CD1c-positive myeloid dendritic cell (primary cell): ENCODE measurements around the gene FGF5.
A peak's percentile ranks its signal among the peaks of the same experiment; 100 is the strongest.
"Not testable (repeated sequence)": the region's sequence is repeated elsewhere in the genome, so short reads cannot be mapped to it uniquely, and the experiment has no call there.

Experiments
- DNase-seq: peaks from one replicate; pipeline ENCODE4 v3.0.0-alpha.2; 2016; ENCODE audit errors: extremely low spot score

FGF5 gene

GRCh38 chr4:80254114-80254513, 12.3 kb upstream of the FGF5 start:
- no peak for DNase-seq

DNA sequence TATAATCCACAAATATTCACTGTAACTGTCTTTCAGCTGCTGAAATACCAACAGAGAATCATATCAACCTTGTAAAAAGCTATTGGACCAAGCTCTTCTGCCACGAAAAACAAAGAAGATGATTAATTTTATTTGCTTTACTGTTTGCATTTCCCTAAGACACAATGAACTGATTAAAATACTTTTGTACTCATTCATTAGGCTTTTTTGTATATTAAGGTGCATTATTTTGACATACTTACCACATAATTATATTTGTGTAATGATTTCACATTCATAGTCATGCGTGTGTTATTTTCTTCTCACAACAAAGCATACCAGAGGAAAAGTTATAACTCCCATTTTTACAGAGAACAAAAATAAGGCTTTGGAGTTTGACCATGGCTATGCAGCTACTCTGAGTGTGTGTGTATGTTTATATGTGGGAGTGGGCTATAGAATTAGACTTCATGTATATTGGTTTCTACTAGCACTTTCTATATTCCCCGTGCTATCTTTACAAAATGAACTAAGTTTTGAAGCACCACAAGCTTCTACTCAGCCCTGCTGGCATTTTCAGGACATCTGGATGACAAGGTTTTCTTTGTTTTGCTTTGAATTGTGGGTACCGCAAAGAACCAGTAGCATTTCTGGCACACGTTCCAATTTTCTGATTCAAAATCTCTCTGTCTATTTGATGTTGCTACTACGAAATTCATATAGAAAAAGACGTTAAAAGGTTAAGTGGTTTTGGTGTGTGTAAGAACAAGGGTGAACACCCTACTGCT, 11.0 kb upstream of the FGF5 start:
- no peak for DNase-seq

DNA sequence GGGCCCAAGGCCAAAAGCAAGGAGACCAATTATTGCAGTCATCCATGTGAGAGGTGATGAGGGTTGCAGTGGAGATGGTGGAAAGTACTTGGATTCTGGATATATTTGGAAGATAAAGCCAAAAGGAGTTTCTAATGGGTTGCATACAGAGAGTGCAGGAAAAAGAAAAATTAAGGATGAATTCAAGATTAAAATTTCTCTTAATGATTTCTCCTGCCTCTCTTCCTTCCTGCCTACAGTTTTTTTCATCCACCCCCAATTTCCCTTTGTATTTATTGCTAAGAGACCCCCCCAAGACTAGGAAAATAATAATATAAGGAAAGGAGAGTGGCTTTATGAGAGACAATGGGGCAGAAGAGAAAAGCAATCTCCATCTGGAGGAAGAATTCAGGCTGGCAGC, 8.6 kb upstream of the FGF5 start:
- no peak for DNase-seq

GRCh38 chr4:80259012-80259411, 7.5 kb upstream of the FGF5 start:
- no peak for DNase-seq

DNA sequence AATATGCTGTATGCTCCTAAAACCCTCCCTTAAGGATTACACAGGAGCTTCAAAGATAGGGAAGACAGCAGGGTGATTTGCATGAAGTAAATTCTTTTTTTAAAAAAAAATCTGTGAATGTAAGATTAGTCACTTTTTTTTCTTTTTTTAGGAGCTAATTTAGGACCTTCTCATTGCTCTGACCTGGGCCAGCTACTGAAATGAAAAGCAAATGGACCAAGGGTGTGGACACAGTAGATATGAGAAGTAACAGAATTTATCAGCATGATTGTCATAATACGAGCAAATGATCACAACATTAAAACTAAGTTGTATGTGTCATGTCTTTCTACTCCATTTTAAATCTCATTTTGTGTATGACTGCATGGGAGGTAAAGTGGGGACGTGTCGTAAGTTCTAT, 6.6 kb upstream of the FGF5 start:
- no peak for DNase-seq

DNA sequence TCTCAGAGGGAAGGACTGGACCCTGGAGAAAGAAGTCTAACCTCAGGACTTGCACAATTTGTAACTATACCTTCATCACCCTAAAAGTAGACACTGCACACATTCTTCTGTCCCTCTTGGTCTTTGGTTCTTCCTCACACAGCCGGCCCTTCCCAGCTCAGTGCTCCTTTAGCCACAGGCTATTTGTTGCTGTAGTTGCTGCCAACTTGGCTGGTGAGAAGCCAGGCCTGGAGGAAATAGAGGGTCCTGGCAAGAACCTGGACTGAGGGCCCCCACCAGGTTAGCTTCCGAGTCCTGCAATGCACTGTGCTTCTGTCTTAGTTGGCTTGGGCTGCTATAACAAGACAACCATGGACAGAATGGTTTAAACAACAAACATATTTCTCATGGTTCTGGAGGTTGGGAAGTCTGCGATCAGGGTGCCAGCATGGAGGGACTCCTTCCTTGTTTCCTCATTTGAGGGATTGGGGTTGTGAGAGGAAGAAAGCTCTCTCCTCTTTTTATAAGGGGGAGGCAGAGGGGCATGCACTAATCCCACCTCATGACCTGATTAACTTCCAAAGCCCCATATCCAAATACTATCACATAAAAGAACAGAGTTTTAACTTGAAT, 4.4 kb upstream of the FGF5 start:
- DNase-seq: no peak

- DNase-seq: no peak
Measured at GRCh38 chr4:80263541-80264351, 2.7 kb upstream of the FGF5 start.

- DNase-seq: no peak
Measured at GRCh38 chr4:80264352-80264647, 2.2 kb upstream of the FGF5 start.

DNA sequence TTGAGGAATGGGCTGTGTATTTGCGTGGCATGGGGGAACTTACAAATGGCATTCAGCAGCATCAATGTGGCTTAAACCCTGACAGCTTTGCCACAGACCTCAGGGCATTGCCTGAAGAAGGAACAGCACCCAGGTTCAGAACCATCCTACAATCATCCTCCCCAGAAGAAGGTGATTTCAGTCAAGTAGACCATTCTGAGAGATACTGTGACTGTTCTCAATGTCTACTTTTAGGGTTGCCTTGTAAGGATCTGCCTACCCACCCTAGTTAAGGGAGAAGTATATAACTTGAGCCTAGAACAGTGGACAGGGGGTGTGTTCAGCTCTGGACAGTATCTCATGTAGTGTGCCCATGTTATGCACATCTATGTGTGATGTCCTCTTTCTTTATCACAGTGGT, 1.6 kb upstream of the FGF5 start:
- DNase-seq: no peak

DNA sequence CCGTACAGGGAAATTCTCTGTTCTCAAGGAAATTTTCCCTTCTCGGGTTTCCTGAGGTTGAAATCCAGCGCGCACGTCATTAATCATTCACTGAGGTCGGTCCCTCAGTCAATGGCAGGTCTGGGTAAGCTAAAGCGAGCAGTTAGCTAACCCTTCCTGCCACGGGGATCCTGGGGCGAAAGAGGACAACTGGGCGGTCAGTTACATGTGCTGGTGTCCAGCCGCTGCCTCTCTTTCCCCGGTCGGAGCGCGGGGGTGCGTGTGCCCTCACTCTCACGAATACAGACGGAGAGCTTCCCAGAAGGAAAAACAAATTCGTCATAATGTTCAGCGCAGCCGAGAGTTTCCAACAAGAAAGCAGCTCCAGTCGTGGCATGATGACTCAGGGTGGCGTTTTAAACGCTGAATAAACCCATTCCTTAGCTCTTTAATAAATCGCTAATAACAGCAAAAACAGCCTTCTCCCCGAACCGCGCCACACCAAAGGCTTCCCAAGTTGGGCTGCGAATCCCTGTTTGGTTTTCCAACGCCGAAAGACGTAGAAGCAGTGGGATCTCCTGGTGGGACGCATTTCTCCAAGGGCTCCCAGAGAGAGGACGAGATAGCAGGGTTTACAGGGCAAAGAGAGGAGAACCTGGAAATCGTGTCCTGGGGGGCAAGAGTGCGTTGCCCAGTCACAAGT, 752 bp upstream of the FGF5 start:
- no peak for DNase-seq

DNA sequence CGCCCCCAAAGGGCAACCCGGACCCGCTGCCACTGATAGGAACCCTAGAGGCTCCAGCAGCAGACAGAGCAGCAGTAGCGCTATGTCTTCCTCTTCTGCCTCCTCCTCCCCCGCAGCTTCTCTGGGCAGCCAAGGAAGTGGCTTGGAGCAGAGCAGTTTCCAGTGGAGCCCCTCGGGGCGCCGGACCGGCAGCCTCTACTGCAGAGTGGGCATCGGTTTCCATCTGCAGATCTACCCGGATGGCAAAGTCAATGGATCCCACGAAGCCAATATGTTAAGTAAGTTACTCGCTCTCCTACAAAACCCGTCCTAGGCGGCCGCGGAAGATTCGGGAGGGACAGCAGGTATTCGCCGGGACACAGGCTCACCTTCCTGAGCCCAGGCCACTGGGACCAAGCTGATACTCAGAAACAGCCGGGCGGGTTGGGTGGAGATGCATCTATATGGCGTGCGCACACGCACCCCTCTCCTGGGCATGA, 477 bp downstream of the FGF5 start:
- DNase-seq: peak; percentile 34

- DNase-seq: no peak
Measured at GRCh38 chr4:80268081-80268823, 1.8 kb downstream of the FGF5 start.

DNA sequence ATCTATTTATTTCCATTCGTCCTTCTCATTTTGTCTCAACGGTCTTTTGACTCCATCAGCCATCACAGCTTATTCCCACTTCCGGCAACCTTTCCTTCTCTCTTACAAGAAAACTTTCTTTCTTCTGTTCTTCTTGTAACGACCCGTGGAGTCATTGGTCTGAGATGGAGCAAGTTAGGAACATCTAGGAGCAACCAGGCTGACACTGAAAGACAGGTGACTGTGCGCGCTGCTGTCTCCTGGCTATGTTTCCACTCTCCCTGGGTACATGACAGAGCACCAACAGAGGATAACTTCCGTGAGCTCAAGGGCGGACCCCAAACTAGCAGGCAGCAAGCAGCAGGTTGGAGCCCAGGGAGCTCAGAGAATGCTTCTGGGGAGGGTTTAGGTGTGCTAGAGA, 2.5 kb downstream of the FGF5 start:
- no peak for DNase-seq

DNA sequence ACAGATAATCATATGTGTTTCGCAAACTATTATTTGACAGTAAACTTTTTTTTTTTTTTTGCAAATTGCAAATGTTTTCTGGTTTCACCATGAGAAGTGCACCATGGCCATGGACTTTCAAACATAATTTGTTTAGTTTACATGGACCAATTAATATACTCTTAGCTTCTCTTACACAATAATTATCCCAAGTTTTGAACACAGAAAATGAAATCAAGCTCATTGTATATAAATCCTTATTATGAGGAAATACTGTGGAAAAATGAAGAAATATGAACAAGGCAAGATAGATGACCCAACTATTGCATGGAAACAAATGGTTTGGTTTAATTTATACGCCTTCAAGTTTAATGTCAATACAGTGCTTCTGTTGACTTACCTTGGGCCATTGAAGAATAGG, 3.9 kb downstream of the FGF5 start:
- DNase-seq: no peak

GRCh38 chr4:80270868-80271267, 4.4 kb downstream of the FGF5 start:
- DNase-seq: no peak

GRCh38 chr4:80271801-80272200, 5.3 kb downstream of the FGF5 start:
- no peak for DNase-seq

- no peak for DNase-seq
Measured at GRCh38 chr4:80276931-80277330, 10.5 kb downstream of the FGF5 start.

GRCh38 chr4:80279751-80280150, 13.3 kb downstream of the FGF5 start:
- DNase-seq: no peak

DNA sequence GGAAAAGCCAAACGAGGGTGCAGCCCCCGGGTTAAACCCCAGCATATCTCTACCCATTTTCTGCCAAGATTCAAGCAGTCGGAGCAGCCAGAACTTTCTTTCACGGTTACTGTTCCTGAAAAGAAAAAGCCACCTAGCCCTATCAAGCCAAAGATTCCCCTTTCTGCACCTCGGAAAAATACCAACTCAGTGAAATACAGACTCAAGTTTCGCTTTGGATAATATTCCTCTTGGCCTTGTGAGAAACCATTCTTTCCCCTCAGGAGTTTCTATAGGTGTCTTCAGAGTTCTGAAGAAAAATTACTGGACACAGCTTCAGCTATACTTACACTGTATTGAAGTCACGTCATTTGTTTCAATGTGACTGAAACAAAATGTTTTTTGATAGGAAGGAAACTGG, 20.0 kb downstream of the FGF5 start:
- no peak for DNase-seq

DNA sequence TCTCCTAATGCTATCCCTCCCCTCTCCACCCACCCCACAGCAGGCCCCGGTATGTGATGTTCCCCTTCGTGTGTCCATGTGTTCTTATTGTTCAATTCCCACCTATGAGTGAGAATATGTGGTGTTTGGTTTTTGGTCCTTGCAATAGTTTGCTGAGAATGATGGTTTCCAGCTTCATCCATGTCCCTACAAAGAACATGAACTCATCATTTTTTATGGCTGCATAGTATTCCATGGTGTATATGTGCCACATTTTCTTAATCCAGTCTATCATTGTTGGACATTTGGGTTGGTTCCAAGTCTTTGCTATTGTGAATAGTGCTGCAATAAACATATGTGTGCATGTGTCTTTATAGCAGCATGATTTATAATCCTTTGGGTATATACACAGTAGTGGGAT, 24.2 kb downstream of the FGF5 start:
- DNase-seq: not testable (repeated sequence)

DNA sequence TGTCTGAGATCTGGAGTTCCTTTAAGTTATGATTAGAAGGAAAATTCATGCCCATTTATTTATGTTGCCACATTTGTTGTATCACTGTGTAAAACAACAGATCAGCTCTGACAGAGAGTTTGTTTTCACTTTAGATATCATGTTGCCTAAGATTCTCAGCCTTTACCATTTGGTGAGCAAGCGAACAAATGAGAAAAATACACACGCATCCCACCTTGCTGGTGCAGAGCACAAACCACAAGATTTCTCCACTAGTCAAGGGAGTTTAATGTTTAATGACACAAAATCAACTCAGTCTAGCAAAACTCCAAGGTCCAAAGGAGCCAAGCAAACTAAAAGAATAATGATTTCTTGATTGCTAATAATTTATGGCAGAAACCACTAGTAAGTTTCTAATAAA, 27.7 kb downstream of the FGF5 start:
- DNase-seq: no peak

GRCh38 chr4:80295336-80295735, 28.9 kb downstream of the FGF5 start:
- DNase-seq: no peak
